KG1 (cell line): ENCODE measurements around the gene DCDC1.

Experiments
- DNase-seq: peaks from one replicate; lab custom pipeline; 2025; lab: John Stamatoyannopoulos, UW

Gene DCDC1

GRCh38 chr11:30832831-30833230, 536.7 kb downstream of the DCDC1 start:
- no peak for DNase-seq

GRCh38 chr11:30830681-30831080, 538.9 kb downstream of the DCDC1 start:
- DNase-seq = no peak

DNA sequence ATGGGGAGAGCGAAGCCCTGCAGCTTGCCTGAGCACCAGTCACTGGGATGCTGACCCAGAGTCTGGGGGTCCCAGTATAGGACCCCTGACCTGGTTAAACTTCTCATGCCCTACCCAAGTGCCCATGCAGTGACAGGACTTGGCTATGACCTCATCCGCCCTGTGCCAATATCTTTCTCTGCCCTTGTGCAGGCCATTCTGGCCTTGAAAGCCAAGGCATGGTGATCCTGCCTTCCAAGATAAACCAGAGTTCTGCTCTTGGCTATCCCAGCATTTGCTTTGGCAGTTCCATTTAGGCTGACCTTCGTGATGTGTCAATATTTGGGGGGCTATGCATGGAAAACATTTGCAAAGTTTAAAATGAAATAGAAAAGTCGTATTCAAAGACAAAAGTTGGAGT, 542.6 kb downstream of the DCDC1 start:
- DNase-seq = no peak

DNA sequence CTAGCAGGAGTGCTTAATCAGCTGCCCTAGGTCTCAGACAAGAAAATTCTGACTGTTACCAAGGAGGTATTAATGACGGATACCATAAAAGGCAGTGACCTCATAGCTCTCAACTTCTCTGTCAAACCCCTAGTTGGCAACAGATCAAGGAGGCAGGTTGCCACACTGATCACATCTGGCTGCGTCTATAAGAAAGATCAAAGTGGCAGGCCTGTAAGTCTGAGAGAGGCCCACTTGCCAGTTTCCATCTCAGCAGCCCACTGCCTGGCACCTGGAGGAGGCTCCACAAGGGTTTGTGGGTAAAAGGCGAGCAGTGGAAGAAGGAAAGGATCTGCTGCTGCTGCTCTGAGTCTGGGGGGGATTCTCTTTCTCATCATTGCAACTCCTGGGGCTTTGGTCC, 543.8 kb downstream of the DCDC1 start:
- no peak for DNase-seq

DNA sequence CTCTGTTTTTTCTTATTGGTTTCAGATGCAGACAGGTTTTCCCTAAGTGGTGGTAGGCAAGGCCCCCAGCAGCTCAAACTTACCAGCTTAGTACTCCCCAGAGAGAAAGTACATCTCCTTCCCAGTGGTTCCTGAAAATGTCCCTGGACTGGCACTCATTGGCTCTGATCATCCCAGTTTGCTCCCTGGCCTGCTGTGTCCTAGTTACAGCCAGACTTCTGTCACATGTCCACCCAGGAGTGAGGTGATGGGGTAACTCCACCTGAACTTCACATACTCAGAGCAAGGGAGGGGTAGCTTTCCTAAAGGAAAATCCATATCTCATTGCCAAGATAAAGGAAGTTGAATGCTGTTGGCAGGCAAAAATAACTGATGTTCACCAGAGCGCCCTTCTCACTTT, 546.4 kb downstream of the DCDC1 start:
- no peak for DNase-seq

DNA sequence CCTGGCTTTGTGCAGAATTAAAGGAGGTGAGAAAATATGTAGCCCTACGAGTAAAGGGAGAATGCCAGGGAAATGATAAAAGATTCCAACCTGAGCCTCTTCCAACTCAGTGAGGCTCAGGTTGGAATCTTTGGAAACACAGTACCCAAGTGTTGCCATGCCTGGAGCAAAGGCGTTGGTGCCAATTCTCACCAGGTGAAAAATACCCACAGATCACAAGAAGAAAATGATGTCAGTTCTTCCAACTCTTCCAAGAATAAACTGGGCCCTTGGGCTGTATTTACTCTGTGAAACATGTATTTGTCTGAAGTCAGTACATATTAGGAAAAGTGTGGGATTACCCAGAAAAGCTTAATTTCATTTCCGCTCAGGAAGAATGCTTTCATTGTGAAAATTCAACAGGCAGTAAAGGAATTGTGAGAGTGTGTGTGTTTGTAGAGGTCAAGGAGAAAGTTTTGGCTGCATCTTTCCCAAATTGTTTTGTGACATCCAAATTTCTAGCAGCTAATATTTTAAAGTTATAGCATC, 548.0 kb downstream of the DCDC1 start:
- DNase-seq = no peak

DNA sequence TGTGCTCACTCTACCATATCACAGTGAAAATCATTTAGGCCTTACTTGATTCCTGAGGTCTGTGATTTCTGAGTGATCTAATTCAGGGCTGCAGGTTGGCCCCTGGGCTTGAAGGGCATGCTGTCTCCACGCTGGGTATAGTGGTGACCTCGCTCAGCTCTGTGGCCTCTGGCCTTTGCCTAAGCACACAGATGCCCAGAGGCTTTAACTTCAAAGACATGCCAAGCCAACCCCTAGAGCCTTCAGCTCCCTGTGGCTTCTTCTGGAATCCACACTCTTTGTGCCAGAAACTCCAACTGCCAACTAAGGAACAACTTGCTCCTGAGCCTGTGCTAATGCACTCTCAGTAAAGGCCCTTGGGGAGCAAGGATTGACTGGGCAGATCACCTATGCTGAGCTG, 550.8 kb downstream of the DCDC1 start:
- DNase-seq = no peak

- no peak for DNase-seq
Measured at GRCh38 chr11:30816959-30817880, 552.3 kb downstream of the DCDC1 start.

DNA sequence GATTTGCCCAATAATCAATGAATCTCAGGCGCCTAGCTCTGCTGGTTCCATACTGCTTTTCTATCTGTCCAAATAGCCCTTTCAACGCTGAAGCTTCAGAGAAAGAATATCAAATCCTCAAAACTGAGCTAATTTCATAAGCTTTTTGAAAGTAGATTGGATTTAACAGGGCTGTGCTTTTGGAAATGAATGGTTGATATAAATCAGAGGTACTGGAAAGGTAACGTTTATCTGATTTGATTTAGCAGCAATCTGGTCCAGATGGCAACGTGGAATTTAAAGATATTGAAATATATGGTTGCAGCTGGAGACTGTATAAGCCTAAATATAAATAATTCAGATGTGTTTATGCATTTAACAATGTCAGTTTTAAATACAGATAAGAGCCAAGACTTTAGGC, 553.9 kb downstream of the DCDC1 start:
- DNase-seq = no peak

DNA sequence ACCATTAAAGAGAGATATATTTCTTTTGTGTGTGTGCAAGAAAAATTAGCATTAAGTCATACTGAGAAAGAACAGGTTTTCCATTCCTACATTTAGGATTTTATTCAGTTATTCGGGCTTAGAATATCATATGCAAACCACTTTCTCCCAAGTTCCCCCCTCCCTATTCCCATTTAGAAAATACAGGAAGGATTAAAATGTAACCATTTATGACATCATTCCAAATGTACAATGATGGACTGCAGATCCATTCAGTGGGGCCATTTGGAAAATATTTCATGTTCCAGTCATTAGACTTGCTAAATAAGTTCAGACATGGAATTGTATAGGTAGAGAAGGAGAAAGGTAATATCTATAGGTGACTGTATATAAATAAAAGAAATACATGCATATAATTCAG, 554.8 kb downstream of the DCDC1 start:
- no peak for DNase-seq
